NCI-H2107 treated with DMSO at 0.1 percent for 48 hours (cell line): ENCODE data around the gene RPS6KC1.
"Not testable (repeated sequence)": the region's sequence is repeated elsewhere in the genome, so short reads cannot be mapped to it uniquely, and the experiment has no call there.

Experiments used
- DNase-seq: peaks from one replicate; lab custom pipeline; 2025; ENCODE audit not compliant: unreplicated experiment; lab: John Stamatoyannopoulos, UW

RPS6KC1 gene

GRCh38 chr1:213273546-213273945, 222.5 kb downstream of the RPS6KC1 start:
- no peak for DNase-seq

- no peak for DNase-seq
Observed at GRCh38 chr1:213274140-213274539, 223.1 kb downstream of the RPS6KC1 start.

GRCh38 chr1:213275293-213275692, 224.3 kb downstream of the RPS6KC1 start:
- DNase-seq, result no peak

GRCh38 chr1:213276236-213276635, 225.2 kb downstream of the RPS6KC1 start:
- DNase-seq, result no peak

- DNase-seq, result no peak
Observed at GRCh38 chr1:213277036-213277435, 226.0 kb downstream of the RPS6KC1 start.

GRCh38 chr1:213279410-213279809, 228.4 kb downstream of the RPS6KC1 start:
- DNase-seq, result no peak

- DNase-seq, result no peak
Observed at GRCh38 chr1:213281640-213282301, 230.7 kb downstream of the RPS6KC1 start.

GRCh38 chr1:213284626-213285025, 233.6 kb downstream of the RPS6KC1 start:
- DNase-seq, result no peak

- no peak for DNase-seq
Observed at GRCh38 chr1:213286235-213286634, 235.2 kb downstream of the RPS6KC1 start.

- DNase-seq, result no peak
Observed at GRCh38 chr1:213287987-213288386, 236.9 kb downstream of the RPS6KC1 start.

GRCh38 chr1:213291526-213291925, 240.5 kb downstream of the RPS6KC1 start:
- DNase-seq, result no peak

- no peak for DNase-seq
Observed at GRCh38 chr1:213292614-213293013, 241.6 kb downstream of the RPS6KC1 start.

GRCh38 chr1:213295860-213296259, 244.8 kb downstream of the RPS6KC1 start:
- no peak for DNase-seq

GRCh38 chr1:213296558-213296957, 245.5 kb downstream of the RPS6KC1 start:
- no peak for DNase-seq

- no peak for DNase-seq
Observed at GRCh38 chr1:213297021-213297420, 246.0 kb downstream of the RPS6KC1 start.

- no peak for DNase-seq
Observed at GRCh38 chr1:213300433-213300832, 249.4 kb downstream of the RPS6KC1 start.

GRCh38 chr1:213301524-213301923, 250.5 kb downstream of the RPS6KC1 start:
- not testable (repeated sequence) for DNase-seq

GRCh38 chr1:213303286-213303685, 252.2 kb downstream of the RPS6KC1 start:
- no peak for DNase-seq

GRCh38 chr1:213315571-213315970, 264.5 kb downstream of the RPS6KC1 start:
- DNase-seq, result no peak

GRCh38 chr1:213318458-213318857, 267.4 kb downstream of the RPS6KC1 start:
- not testable (repeated sequence) for DNase-seq

- DNase-seq, result no peak
Observed at GRCh38 chr1:213320191-213320870, 269.3 kb downstream of the RPS6KC1 start.
